NCI-H1930 (cell line): ENCODE results near the gene STIMATE.

Experiments
- DNase-seq, 2 experiments: peaks; one replicate each; lab custom pipeline; 2025; lab: John Stamatoyannopoulos, UW

Gene STIMATE

GRCh38 chr3:52817221-52817620 lies 80.1 kb downstream of the STIMATE start:
- DNase-seq, result no peak

- DNase-seq, result no peak
These were observed 80.7 kb downstream of the STIMATE start for GRCh38 chr3:52816654-52817053.

- no peak for DNase-seq
These were observed 81.1 kb downstream of the STIMATE start for GRCh38 chr3:52816199-52816598.

GRCh38 chr3:52813810-52814209 lies 83.5 kb downstream of the STIMATE start:
- no peak for DNase-seq

- DNase-seq, result no peak
These were observed 85.8 kb downstream of the STIMATE start for GRCh38 chr3:52811452-52812011.

GRCh38 chr3:52810923-52811322 lies 86.4 kb downstream of the STIMATE start:
- no peak for DNase-seq

- DNase-seq, result no peak
These were observed 87.5 kb downstream of the STIMATE start for GRCh38 chr3:52809662-52810377.

GRCh38 chr3:52809149-52809548 lies 88.2 kb downstream of the STIMATE start:
- DNase-seq, result no peak

- no peak for DNase-seq
These were observed 91.9 kb downstream of the STIMATE start for GRCh38 chr3:52805270-52806039.

- DNase-seq, result no peak
These were observed 95.5 kb downstream of the STIMATE start for GRCh38 chr3:52801839-52802238.

GRCh38 chr3:52800079-52800478 lies 97.3 kb downstream of the STIMATE start:
- DNase-seq, result no peak

- DNase-seq, result no peak
These were observed 98.3 kb downstream of the STIMATE start for GRCh38 chr3:52798978-52799476.

- no peak for DNase-seq
These were observed 98.9 kb downstream of the STIMATE start for GRCh38 chr3:52798376-52798977.

- no peak for DNase-seq
These were observed 100.9 kb downstream of the STIMATE start for GRCh38 chr3:52796411-52796810.

GRCh38 chr3:52795298-52795900 lies 101.9 kb downstream of the STIMATE start:
- DNase-seq, result no peak

GRCh38 chr3:52794612-52795099 lies 102.7 kb downstream of the STIMATE start, which contains the start of gene ITIH3:
ITIH3 (plus strand) TSS chr3:52794796; CDS start chr3:52794804, 8 bp downstream.
- DNase-seq, result no peak

GRCh38 chr3:52793702-52794611 lies 103.4 kb downstream of the STIMATE start:
- DNase-seq, result no peak

GRCh38 chr3:52792961-52793695 lies 104.2 kb downstream of the STIMATE start:
- no peak for DNase-seq

GRCh38 chr3:52792413-52792812 lies 104.9 kb downstream of the STIMATE start:
- no peak for DNase-seq

GRCh38 chr3:52791928-52792327 lies 105.4 kb downstream of the STIMATE start:
- no peak for DNase-seq
